Stimulated activated CD8-positive, alpha-beta memory T cell treated with anti-CD3 and anti-CD28 coated beads, Interleukin-2, amount 100 ng/mL, for 48 hours (primary cell): ENCODE results near the gene AGRP.
"Not testable (repeated sequence)": the region's sequence is repeated elsewhere in the genome, so short reads cannot be mapped to it uniquely, and the experiment has no call there.

Source experiments
- DNase-seq, 2 donors: peaks; one replicate each; pipeline ENCODE4 v3.0.0-alpha.2; 2020; ENCODE audit warnings: low read depth in 2 of 2

Gene AGRP

GRCh38 chr16:67504031-67505021 lies 21.0 kb upstream of the AGRP start:
- no peak for DNase-seq

GRCh38 chr16:67499106-67499505 lies 15.8 kb upstream of the AGRP start:
- no peak for DNase-seq

- DNase-seq = no peak
Observed at GRCh38 chr16:67490335-67491096, 7.2 kb upstream of the AGRP start.

- DNase-seq = no peak
Observed at GRCh38 chr16:67489401-67490083, 6.2 kb upstream of the AGRP start.

- DNase-seq = not testable (repeated sequence)
Observed at GRCh38 chr16:67487561-67487960, 4.2 kb upstream of the AGRP start.

GRCh38 chr16:67486805-67487204 lies 3.5 kb upstream of the AGRP start:
- no peak for DNase-seq

GRCh38 chr16:67483731-67484525 lies 581 bp upstream of the AGRP start:
- DNase-seq = no peak

GRCh38 chr16:67482233-67482924 lies 968 bp downstream of the AGRP start:
- DNase-seq = no peak

GRCh38 chr16:67481561-67482232 lies 1.6 kb downstream of the AGRP start:
- peak; percentile 24 to 28 for DNase-seq

- peak; percentile 98 to 99 for DNase-seq
Observed at GRCh38 chr16:67480833-67481560, 2.4 kb downstream of the AGRP start, which contains the start of gene ATP6V0D1. ATP6V0D1 (minus strand) TSS chr16:67481157; CDS start chr16:67481086, 71 bp downstream.

- no peak for DNase-seq
Observed at GRCh38 chr16:67477960-67478554, 5.3 kb downstream of the AGRP start.

GRCh38 chr16:67474551-67475455 lies 8.5 kb downstream of the AGRP start:
- DNase-seq = no peak

- no peak for DNase-seq
Observed at GRCh38 chr16:67471758-67472384, 11.5 kb downstream of the AGRP start.

- no peak for DNase-seq
Observed at GRCh38 chr16:67470359-67470758, 13.0 kb downstream of the AGRP start.

- no peak for DNase-seq
Observed at GRCh38 chr16:67468731-67469130, 14.6 kb downstream of the AGRP start.

- no peak for DNase-seq
Observed at GRCh38 chr16:67466581-67466980, 16.8 kb downstream of the AGRP start.

- DNase-seq = no peak
Observed at GRCh38 chr16:67464565-67464964, 18.8 kb downstream of the AGRP start.
